ENCODE results near the gene HIPK2.

DNA sequence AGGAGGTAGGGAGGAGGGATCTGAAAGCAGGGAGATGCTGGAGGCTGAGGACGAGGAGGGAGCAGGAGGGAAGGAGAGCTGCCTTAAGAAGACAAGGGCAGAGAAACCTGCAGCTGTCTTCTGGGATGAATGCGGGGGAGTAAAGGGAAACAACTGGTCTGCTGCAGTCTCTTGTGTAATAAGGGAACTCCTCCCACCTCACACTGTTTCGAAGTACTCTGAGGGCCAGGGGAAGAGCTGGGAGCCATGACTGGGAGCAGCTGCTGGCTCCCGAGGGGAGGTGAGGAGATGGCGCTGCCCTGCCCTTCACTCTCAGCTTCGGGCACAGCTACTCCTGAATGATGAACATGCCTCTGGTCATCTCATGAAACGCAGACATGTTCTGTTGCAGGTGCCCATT, 189.2 kb downstream of the HIPK2 start:
- no peak for TF ChIP-seq POLR2AphosphoS5 (IDR thresholded peaks at IDR 0.05)
- TF ChIP-seq, protein P1, sequence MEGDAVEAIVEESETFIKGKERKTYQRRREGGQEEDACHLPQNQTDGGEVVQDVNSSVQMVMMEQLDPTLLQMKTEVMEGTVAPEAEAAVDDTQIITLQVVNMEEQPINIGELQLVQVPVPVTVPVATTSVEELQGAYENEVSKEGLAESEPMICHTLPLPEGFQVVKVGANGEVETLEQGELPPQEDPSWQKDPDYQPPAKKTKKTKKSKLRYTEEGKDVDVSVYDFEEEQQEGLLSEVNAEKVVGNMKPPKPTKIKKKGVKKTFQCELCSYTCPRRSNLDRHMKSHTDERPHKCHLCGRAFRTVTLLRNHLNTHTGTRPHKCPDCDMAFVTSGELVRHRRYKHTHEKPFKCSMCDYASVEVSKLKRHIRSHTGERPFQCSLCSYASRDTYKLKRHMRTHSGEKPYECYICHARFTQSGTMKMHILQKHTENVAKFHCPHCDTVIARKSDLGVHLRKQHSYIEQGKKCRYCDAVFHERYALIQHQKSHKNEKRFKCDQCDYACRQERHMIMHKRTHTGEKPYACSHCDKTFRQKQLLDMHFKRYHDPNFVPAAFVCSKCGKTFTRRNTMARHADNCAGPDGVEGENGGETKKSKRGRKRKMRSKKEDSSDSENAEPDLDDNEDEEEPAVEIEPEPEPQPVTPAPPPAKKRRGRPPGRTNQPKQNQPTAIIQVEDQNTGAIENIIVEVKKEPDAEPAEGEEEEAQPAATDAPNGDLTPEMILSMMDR (IDR thresholded peaks at IDR 0.05) = no peak
